Activated T-cell treated with anti-CD3 and anti-CD28 coated beads, Interleukin-2, amount 50 U/mL, for 24 hours (primary cell): ENCODE results near the gene RGS6.

Experiments
- DNase-seq: peaks from one replicate; pipeline ENCODE4 v3.0.0-alpha.2; 2020
- H3K27ac Mint-ChIP-seq: 2 replicates; pipeline ENCODE4 v1.8.0; 2020; ENCODE audit warnings: mild to moderate bottlenecking, mixed read lengths
- H3K27me3 Mint-ChIP-seq: 2 replicates; pipeline ENCODE4 v1.8.0; 2020; ENCODE audit warnings: mixed read lengths
- H3K36me3 Mint-ChIP-seq: 2 replicates; pipeline ENCODE4 v1.8.0; 2020; ENCODE audit warnings: low read depth, mixed read lengths
- H3K4me1 Mint-ChIP-seq: 2 replicates; pipeline ENCODE4 v1.8.0; 2020; ENCODE audit warnings: low read depth, mixed read lengths
- H3K4me3 Mint-ChIP-seq: 2 replicates; pipeline ENCODE4 v1.8.0; 2020; ENCODE audit warnings: mild to moderate bottlenecking, moderate library complexity, mixed read lengths
- H3K9me3 Mint-ChIP-seq: 2 replicates; pipeline ENCODE4 v1.8.0; 2020; ENCODE audit warnings: mixed read lengths

Gene RGS6

DNA sequence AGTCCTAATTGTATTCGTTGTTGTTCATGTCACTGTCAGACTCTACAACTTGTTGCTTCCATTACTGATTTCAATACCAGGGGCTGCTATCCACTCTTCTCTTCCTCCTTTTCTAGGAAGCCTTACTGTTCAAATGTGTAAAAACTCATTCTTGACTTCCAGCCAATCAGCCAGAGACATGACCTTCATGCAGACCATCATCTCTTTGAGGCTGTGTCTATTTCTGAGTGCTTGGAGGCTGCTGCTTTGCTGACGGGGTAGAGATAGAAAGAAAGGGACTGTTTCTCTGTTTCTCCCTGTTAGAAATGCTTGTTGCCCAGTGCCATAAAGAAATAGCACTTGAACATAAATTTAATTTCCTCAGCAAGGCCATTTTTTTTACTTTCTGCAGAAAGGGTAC, 282.9 kb downstream of the RGS6 start:
- Mint-ChIP-seq H3K9me3 (peaks cover 2% of the 10 kb centered on the region), H3K36me3 (no peaks in the 10 kb centered on the region), H3K4me1 (no peaks in the 10 kb centered on the region), H3K4me3 (no peak overlapping the region), H3K27me3 (peaks cover 11% of the 10 kb centered on the region), H3K27ac (no peak overlapping the region)
- no peak for DNase-seq

- no peak for DNase-seq
- no peaks in the 10 kb centered on the region for H3K4me1 Mint-ChIP-seq
- peaks cover 17% of the 10 kb centered on the region for H3K9me3 Mint-ChIP-seq
- no peaks in the 10 kb centered on the region for H3K36me3 Mint-ChIP-seq
- H3K27me3 Mint-ChIP-seq = peaks cover 25% of the 10 kb centered on the region
- H3K27ac Mint-ChIP-seq = no peak overlapping the region
- H3K4me3 Mint-ChIP-seq = no peak overlapping the region
Measured at GRCh38 chr14:72217135-72217534, 284.9 kb downstream of the RGS6 start.

- H3K4me3 Mint-ChIP-seq = no peak overlapping the region
- no peak overlapping the region for H3K27ac Mint-ChIP-seq
- H3K36me3 Mint-ChIP-seq = no peaks in the 10 kb centered on the region
- peaks cover 16% of the 10 kb centered on the region for H3K27me3 Mint-ChIP-seq
- DNase-seq = no peak
- no peaks in the 10 kb centered on the region for H3K4me1 Mint-ChIP-seq
- H3K9me3 Mint-ChIP-seq = peaks cover 14% of the 10 kb centered on the region
Measured at GRCh38 chr14:72222046-72222445, 289.8 kb downstream of the RGS6 start.

DNA sequence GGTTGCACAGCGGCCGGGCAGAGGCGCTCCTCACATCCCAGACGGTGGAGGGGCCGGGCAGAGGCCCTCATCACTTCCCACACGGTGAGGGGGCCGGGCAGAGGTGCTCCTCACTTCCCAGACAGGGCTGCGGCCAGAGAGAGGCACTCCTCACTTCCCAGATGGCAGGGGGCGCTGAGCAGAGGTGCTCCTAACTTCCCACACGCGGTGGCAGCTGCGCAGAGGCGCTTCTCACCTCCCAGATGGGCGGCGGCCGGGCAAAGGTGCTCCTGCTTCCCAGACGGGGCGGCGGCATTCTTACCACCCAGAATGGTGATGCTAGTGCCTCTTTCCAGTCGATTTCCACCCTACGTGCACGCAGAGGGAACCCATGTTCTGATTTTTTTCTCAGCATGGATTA, 304.4 kb downstream of the RGS6 start:
- H3K4me1 Mint-ChIP-seq = peaks cover 5% of the 10 kb centered on the region
- H3K4me3 Mint-ChIP-seq = no peak overlapping the region
- peaks cover 7% of the 10 kb centered on the region for H3K27me3 Mint-ChIP-seq
- no peaks in the 10 kb centered on the region for H3K36me3 Mint-ChIP-seq
- no peaks in the 10 kb centered on the region for H3K9me3 Mint-ChIP-seq
- H3K27ac Mint-ChIP-seq = no peak overlapping the region
- no peak for DNase-seq

DNA sequence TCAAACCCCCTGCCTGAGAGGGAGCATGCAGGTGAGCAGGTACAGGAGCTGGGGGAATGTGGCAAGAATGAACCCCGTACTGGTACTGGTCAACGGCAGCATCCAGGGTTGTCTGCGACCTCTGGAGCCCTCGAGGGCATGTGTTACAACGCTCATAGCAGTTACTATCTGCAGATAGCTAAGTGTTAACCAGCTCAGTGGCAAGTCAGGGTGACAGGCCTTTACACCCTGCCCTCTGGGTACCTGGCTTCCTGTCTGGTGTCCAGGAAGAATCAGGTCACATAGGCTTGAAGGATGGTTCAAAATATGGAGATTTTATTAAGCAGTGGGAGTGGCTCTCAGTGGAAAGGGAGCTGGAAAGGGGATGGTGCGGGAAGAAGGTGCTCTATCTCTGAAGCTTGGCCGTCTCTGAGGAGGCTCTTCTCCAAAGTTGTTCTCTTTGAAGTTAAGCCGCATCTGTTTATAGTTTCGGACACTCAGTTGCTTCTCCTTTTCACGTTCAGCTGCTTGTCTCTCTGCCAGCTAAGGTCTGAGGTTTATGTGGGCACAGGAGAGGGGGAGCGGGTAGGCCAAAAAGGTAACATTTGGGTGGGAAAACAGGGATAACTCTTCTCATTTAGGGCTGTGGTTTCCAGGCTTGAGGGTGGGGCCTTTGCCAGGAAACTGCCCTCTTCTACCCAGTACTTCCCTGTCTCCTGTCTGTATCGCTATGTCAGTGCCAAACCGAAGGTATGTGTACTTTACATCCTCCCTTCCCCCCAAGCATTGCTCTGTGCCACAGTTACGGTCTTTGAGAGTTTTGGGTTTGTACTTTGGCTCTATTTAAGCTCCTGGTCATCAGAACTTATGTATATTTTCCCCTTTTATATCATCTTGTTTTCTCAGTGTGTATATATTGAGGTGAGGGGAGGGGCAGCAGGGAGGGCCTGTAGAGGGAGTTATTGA, 305.8 kb downstream of the RGS6 start:
- H3K9me3 Mint-ChIP-seq = no peaks in the 10 kb centered on the region
- no peaks in the 10 kb centered on the region for H3K36me3 Mint-ChIP-seq
- no peak overlapping the region for H3K4me3 Mint-ChIP-seq
- DNase-seq = no peak
- peaks cover 2% of the 10 kb centered on the region for H3K27me3 Mint-ChIP-seq
- H3K27ac Mint-ChIP-seq = no peak overlapping the region
- H3K4me1 Mint-ChIP-seq = peaks cover 5% of the 10 kb centered on the region

DNA sequence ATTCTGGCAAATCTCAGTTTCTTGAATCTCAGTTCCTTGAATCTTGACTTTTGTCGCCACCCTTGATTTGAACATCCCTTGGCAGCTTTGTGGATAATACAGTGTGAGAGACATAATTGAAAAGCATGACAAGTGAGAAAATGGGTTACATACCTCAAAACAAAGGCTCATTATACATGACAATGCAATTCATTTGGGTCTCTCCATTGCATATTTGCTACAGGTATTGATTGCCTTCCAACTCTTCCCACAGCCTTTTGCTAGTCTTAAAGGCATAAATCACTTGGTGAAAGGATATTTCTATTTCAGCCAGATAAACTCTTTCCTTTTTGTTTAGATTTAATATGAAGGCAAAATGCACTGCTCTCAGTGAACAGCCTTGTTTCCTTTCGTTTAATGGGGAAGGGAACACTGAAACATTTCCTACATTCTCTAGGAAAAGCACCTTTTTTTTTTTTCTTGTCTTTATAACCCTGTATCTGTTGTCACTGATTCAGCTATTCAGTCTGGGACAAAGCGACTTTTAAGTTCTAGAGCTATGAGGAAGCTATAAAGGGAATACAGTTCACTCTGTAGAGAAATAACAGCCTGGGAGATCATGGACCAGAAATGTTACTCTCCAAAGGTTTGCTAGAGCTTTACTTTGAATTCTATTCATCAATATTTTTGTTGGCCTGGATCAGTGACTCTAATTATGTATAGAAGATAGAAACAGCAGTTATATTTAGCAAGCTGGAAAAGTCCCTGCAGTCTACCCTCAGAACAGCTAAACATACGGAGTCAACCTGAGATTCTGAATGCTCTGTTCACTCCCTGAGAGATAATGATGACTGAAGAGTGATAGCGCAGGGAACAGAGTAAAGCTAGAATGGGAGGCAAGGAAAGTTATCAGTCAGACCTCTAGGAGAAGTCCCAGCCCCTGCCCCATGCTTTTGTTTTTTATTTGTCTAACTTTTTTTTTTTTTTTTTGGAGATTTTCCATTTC, 311.4 kb downstream of the RGS6 start:
- Mint-ChIP-seq H3K4me3 (no peak overlapping the region), H3K9me3 (peaks cover 6% of the 10 kb centered on the region), H3K4me1 (no peaks in the 10 kb centered on the region), H3K27me3 (peaks cover 34% of the 10 kb centered on the region), H3K36me3 (no peaks in the 10 kb centered on the region), H3K27ac (no peak overlapping the region)
- no peak for DNase-seq

GRCh38 chr14:72247896-72248465, 315.8 kb downstream of the RGS6 start:
- Mint-ChIP-seq H3K4me1 (no peaks in the 10 kb centered on the region), H3K9me3 (peaks cover 8% of the 10 kb centered on the region), H3K4me3 (no peak overlapping the region), H3K36me3 (no peaks in the 10 kb centered on the region), H3K27me3 (peaks cover 41% of the 10 kb centered on the region), H3K27ac (no peak overlapping the region)
- no peak for DNase-seq

DNA sequence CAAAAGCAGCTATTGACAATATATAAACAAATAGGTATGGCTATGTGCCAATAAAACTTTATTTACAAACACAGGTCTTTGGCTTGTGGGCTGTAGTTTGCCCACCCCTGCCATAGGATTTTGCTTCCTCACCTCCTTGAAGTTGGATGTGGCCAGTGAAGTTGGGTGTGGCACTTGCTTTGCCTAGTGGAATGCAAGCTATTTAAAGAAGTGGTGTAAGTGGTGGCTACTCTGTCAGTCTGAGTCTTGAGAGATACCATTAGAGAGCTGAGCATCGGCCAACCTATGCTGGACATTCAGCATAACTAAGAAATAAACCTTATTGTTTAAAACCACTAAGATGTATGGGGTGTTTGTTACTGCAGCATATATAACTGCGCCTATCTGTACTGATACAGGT, 321.3 kb downstream of the RGS6 start:
- DNase-seq = no peak
- no peak overlapping the region for H3K4me3 Mint-ChIP-seq
- peaks cover 9% of the 10 kb centered on the region for H3K27me3 Mint-ChIP-seq
- peaks cover 8% of the 10 kb centered on the region for H3K4me1 Mint-ChIP-seq
- no peak overlapping the region for H3K27ac Mint-ChIP-seq
- H3K9me3 Mint-ChIP-seq = peaks cover 2% of the 10 kb centered on the region
- H3K36me3 Mint-ChIP-seq = no peaks in the 10 kb centered on the region

- peaks cover 6% of the 10 kb centered on the region for H3K27me3 Mint-ChIP-seq
- no peak overlapping the region for H3K4me3 Mint-ChIP-seq
- no peak overlapping the region for H3K27ac Mint-ChIP-seq
- no peak for DNase-seq
- peaks cover 2% of the 10 kb centered on the region for H3K9me3 Mint-ChIP-seq
- peaks cover 8% of the 10 kb centered on the region for H3K4me1 Mint-ChIP-seq
- no peaks in the 10 kb centered on the region for H3K36me3 Mint-ChIP-seq
Measured at GRCh38 chr14:72254202-72254936, 322.1 kb downstream of the RGS6 start.

DNA sequence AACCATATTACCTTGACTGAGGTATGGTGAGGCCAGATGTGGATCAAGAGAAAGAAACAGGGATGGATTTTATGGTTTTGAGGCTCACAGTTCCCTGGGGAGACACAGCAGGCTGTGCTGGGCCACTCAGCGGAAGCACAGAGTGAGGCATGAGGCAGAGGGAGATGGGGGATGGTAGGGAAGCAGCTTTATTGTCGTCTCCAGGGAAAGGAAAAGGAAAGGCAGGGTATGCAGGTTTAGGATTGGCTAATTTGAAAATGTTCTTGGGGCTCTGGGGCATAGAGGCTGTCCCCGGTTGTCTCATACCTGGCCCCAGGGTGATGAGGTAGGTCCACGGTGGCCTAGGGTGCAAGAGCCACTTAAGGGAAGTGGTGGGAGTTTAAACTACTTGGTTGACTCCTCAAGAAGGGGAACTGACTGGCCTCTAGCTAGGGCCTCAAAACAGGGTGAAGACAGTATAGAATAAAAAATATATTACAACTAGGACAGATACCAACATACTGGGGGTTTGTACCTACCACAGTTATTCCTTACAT, 322.8 kb downstream of the RGS6 start:
- no peak for DNase-seq

GRCh38 chr14:72256055-72256454, 323.8 kb downstream of the RGS6 start:
- Mint-ChIP-seq H3K4me1 (peaks cover 8% of the 10 kb centered on the region), H3K36me3 (no peaks in the 10 kb centered on the region), H3K27ac (no peak overlapping the region), H3K9me3 (no peaks in the 10 kb centered on the region), H3K4me3 (no peak overlapping the region), H3K27me3 (peaks cover 8% of the 10 kb centered on the region)
- no peak for DNase-seq

More for the DNA sequence above, 322.8 kb downstream of the RGS6 start:
- Mint-ChIP-seq H3K4me3 (no peak overlapping the region), H3K4me1 (peaks cover 8% of the 10 kb centered on the region), H3K27ac (no peak overlapping the region), H3K36me3 (no peaks in the 10 kb centered on the region), H3K27me3 (peaks cover 4% of the 10 kb centered on the region), H3K9me3 (no peaks in the 10 kb centered on the region)

GRCh38 chr14:72261068-72261467, 328.8 kb downstream of the RGS6 start:
- H3K27ac Mint-ChIP-seq = no peak overlapping the region
- H3K27me3 Mint-ChIP-seq = peaks cover 14% of the 10 kb centered on the region
- H3K4me3 Mint-ChIP-seq = no peak overlapping the region
- no peak for DNase-seq
- no peaks in the 10 kb centered on the region for H3K9me3 Mint-ChIP-seq
- H3K36me3 Mint-ChIP-seq = no peaks in the 10 kb centered on the region
- H3K4me1 Mint-ChIP-seq = peaks cover 3% of the 10 kb centered on the region

- no peak overlapping the region for H3K4me3 Mint-ChIP-seq
- no peak for DNase-seq
- no peaks in the 10 kb centered on the region for H3K36me3 Mint-ChIP-seq
- H3K27ac Mint-ChIP-seq = no peak overlapping the region
- no peaks in the 10 kb centered on the region for H3K4me1 Mint-ChIP-seq
- H3K27me3 Mint-ChIP-seq = peaks cover 18% of the 10 kb centered on the region
- H3K9me3 Mint-ChIP-seq = no peaks in the 10 kb centered on the region
Measured at GRCh38 chr14:72262771-72263170, 330.5 kb downstream of the RGS6 start.

DNA sequence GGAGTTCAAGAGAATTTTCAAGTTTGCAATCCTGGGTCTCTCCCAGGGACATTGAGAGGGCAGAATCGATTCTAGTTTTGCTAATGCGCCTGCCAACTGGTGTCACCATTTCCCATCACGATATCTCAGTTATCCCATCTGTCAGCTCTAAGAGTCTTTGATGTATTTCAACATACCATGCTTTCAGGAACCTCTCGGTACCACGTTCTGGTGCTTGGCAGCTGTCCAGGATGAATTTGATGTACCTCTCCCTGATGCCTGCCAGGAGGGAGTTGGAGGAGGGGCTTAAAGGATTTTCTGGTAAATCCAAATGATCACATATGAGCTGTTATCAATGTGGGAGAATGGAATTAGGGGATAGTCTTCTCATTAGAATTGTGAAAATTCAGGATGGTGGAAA, 332.5 kb downstream of the RGS6 start:
- DNase-seq = no peak
- Mint-ChIP-seq H3K27me3 (peaks cover 21% of the 10 kb centered on the region), H3K9me3 (no peaks in the 10 kb centered on the region), H3K4me1 (no peaks in the 10 kb centered on the region), H3K4me3 (no peak overlapping the region), H3K36me3 (no peaks in the 10 kb centered on the region), H3K27ac (no peak overlapping the region)
